Measurements from ENCODE around the gene IFT88.

DNA sequence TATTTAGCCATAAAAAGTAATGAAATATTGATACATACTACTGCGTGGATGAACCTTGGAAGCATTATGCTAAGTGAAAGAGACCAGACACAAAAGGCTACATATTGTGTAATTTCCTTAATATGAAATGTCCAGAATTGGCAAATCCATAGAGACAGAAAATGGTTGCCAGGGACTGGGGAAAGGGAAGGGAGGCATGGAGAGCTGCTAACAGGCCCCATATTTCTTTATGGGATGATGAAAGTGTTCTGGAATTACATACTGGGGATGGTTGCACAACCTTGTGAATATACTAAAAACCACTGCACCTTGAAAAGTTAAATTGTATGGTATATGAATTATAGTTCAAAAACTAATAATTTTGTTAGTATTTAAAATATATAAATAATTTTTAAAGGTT is 3.6 kb downstream of the IFT88 start:
- TF ChIP-seq, protein P1, sequence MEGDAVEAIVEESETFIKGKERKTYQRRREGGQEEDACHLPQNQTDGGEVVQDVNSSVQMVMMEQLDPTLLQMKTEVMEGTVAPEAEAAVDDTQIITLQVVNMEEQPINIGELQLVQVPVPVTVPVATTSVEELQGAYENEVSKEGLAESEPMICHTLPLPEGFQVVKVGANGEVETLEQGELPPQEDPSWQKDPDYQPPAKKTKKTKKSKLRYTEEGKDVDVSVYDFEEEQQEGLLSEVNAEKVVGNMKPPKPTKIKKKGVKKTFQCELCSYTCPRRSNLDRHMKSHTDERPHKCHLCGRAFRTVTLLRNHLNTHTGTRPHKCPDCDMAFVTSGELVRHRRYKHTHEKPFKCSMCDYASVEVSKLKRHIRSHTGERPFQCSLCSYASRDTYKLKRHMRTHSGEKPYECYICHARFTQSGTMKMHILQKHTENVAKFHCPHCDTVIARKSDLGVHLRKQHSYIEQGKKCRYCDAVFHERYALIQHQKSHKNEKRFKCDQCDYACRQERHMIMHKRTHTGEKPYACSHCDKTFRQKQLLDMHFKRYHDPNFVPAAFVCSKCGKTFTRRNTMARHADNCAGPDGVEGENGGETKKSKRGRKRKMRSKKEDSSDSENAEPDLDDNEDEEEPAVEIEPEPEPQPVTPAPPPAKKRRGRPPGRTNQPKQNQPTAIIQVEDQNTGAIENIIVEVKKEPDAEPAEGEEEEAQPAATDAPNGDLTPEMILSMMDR (IDR thresholded peaks at IDR 0.05; ENCODE audit: low read depth, low read length, missing input control), result no peak
- TF ChIP-seq, protein P2, sequence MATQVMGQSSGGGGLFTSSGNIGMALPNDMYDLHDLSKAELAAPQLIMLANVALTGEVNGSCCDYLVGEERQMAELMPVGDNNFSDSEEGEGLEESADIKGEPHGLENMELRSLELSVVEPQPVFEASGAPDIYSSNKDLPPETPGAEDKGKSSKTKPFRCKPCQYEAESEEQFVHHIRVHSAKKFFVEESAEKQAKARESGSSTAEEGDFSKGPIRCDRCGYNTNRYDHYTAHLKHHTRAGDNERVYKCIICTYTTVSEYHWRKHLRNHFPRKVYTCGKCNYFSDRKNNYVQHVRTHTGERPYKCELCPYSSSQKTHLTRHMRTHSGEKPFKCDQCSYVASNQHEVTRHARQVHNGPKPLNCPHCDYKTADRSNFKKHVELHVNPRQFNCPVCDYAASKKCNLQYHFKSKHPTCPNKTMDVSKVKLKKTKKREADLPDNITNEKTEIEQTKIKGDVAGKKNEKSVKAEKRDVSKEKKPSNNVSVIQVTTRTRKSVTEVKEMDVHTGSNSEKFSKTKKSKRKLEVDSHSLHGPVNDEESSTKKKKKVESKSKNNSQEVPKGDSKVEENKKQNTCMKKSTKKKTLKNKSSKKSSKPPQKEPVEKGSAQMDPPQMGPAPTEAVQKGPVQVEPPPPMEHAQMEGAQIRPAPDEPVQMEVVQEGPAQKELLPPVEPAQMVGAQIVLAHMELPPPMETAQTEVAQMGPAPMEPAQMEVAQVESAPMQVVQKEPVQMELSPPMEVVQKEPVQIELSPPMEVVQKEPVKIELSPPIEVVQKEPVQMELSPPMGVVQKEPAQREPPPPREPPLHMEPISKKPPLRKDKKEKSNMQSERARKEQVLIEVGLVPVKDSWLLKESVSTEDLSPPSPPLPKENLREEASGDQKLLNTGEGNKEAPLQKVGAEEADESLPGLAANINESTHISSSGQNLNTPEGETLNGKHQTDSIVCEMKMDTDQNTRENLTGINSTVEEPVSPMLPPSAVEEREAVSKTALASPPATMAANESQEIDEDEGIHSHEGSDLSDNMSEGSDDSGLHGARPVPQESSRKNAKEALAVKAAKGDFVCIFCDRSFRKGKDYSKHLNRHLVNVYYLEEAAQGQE (IDR thresholded peaks at IDR 0.05), result no peak
- TF ChIP-seq TAF1 (conservative IDR thresholded peaks at IDR 0.05) (no peak), SP1 (IDR thresholded peaks at IDR 0.05) (no peak), HNF4A (conservative IDR thresholded peaks at IDR 0.05) (no peak), RAD21 (IDR thresholded peaks at IDR 0.05) (no peak), YY1 (IDR thresholded peaks at IDR 0.05) (no peak), NR2F2 (IDR thresholded peaks at IDR 0.05) (no peak), GABPA (IDR thresholded peaks at IDR 0.05 in 1 of 2, conservative IDR thresholded peaks at IDR 0.05 in 1 of 2) (no peak), RXRA (IDR thresholded peaks at IDR 0.05) (no peak)
- TF ChIP-seq, protein P3, sequence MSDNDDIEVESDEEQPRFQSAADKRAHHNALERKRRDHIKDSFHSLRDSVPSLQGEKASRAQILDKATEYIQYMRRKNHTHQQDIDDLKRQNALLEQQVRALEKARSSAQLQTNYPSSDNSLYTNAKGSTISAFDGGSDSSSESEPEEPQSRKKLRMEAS (IDR thresholded peaks at IDR 0.05), result no peak
- TF ChIP-seq, protein P4, sequence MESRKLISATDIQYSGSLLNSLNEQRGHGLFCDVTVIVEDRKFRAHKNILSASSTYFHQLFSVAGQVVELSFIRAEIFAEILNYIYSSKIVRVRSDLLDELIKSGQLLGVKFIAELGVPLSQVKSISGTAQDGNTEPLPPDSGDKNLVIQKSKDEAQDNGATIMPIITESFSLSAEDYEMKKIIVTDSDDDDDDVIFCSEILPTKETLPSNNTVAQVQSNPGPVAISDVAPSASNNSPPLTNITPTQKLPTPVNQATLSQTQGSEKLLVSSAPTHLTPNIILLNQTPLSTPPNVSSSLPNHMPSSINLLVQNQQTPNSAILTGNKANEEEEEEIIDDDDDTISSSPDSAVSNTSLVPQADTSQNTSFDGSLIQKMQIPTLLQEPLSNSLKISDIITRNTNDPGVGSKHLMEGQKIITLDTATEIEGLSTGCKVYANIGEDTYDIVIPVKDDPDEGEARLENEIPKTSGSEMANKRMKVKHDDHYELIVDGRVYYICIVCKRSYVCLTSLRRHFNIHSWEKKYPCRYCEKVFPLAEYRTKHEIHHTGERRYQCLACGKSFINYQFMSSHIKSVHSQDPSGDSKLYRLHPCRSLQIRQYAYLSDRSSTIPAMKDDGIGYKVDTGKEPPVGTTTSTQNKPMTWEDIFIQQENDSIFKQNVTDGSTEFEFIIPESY (IDR thresholded peaks at IDR 0.05), result no peak

Measured in liver (tissue), 3 donors.